ENCODE measurements around the gene SOST.

SOST gene

GRCh38 chr17:43774304-43775250 lies 16.0 kb upstream of the SOST start:
- DNase-seq (ENCODE audit: low read depth in 2 of 2), result no peak

GRCh38 chr17:43772877-43773648 lies 14.5 kb upstream of the SOST start:
- no peak for DNase-seq (ENCODE audit: low read depth in 2 of 2)

- no peak for DNase-seq (ENCODE audit: low read depth in 2 of 2)
These were observed 12.9 kb upstream of the SOST start for GRCh38 chr17:43771463-43771862.

- no peak for DNase-seq (ENCODE audit: low read depth in 2 of 2)
These were observed 12.4 kb upstream of the SOST start for GRCh38 chr17:43770957-43771356.

- no peak for DNase-seq (ENCODE audit: low read depth in 2 of 2)
These were observed 11.3 kb upstream of the SOST start for GRCh38 chr17:43769859-43770258.

GRCh38 chr17:43769426-43769825 lies 10.8 kb upstream of the SOST start:
- no peak for DNase-seq (ENCODE audit: low read depth in 2 of 2)

GRCh38 chr17:43768943-43769342 lies 10.4 kb upstream of the SOST start:
- DNase-seq (ENCODE audit: low read depth in 2 of 2), result no peak

GRCh38 chr17:43768382-43768781 lies 9.8 kb upstream of the SOST start:
- no peak for DNase-seq (ENCODE audit: low read depth in 2 of 2)

- no peak for DNase-seq (ENCODE audit: low read depth in 2 of 2)
These were observed 9.1 kb upstream of the SOST start for GRCh38 chr17:43767713-43768059.

- DNase-seq (ENCODE audit: low read depth in 2 of 2), result no peak
These were observed 8.6 kb upstream of the SOST start for GRCh38 chr17:43767053-43767712.

GRCh38 chr17:43766413-43767052 lies 7.9 kb upstream of the SOST start:
- DNase-seq (ENCODE audit: low read depth in 2 of 2), result peak in 1 of 2 donors; percentile 20

- DNase-seq (ENCODE audit: low read depth in 2 of 2), result peak; percentile 73 to 78
These were observed 1.8 kb upstream of the SOST start for GRCh38 chr17:43760254-43760852.

GRCh38 chr17:43759836-43760235 lies 1.2 kb upstream of the SOST start:
- no peak for DNase-seq (ENCODE audit: low read depth in 2 of 2)

- DNase-seq (ENCODE audit: low read depth in 2 of 2), result no peak
These were observed 505 bp downstream of the SOST start for GRCh38 chr17:43758086-43758485.

GRCh38 chr17:43757171-43757660 lies 1.4 kb downstream of the SOST start:
- DNase-seq (ENCODE audit: low read depth in 2 of 2), result no peak

- no peak for DNase-seq (ENCODE audit: low read depth in 2 of 2)
These were observed 2.4 kb downstream of the SOST start for GRCh38 chr17:43756201-43756600.

- DNase-seq (ENCODE audit: low read depth in 2 of 2), result no peak
These were observed 3.2 kb downstream of the SOST start for GRCh38 chr17:43755389-43755875.

- no peak for DNase-seq (ENCODE audit: low read depth in 2 of 2)
These were observed 3.6 kb downstream of the SOST start for GRCh38 chr17:43754947-43755346.

- no peak for DNase-seq (ENCODE audit: low read depth in 2 of 2)
These were observed 5.0 kb downstream of the SOST start for GRCh38 chr17:43753493-43754129.

- no peak for DNase-seq (ENCODE audit: low read depth in 2 of 2)
These were observed 8.4 kb downstream of the SOST start for GRCh38 chr17:43750153-43750552.

GRCh38 chr17:43745541-43745940 lies 13.1 kb downstream of the SOST start:
- no peak for DNase-seq (ENCODE audit: low read depth in 2 of 2)

Data from stimulated activated CD8-positive, alpha-beta memory T cell treated with anti-CD3 and anti-CD28 coated beads, Interleukin-7, amount 100 ng/mL, for 4 hours (primary cell).